Measurements from ENCODE around the gene LIN37.

- TF ChIP-seq CTCF (IDR thresholded peaks at IDR 0.05) (no peak), POLR2A (IDR thresholded peaks at IDR 0.05) (no peak)
These were observed 41.0 kb downstream of the LIN37 start for GRCh38 chr19:35789195-35789977.

All from testis (tissue), 2 donors.